HepG2 (cell line): ENCODE results near the gene RPS6KL1.

Experiments used
- CTCF ChIP-seq: sonication (generic); formaldehyde crosslinking; IDR thresholded peaks from 2 replicates; pipeline ENCODE4 v1.5.0; 2020; ENCODE audit warnings: mild to moderate bottlenecking, missing genetic modification reagents, moderate library complexity
- EED ChIP-seq: sonication (generic); formaldehyde crosslinking; IDR thresholded peaks from 2 replicates; pipeline ENCODE4 v1.5.0; 2020; ENCODE audit warnings: mild to moderate bottlenecking, missing genetic modification reagents
- EZH2 ChIP-seq: conservative IDR thresholded peaks from 2 replicates; pipeline ENCODE4 v1.6.1; 2012; ENCODE audit warnings: mild to moderate bottlenecking, low read depth, low read length, moderate library complexity
- FOXK2 ChIP-seq: fragments of 450-650 bp; IDR thresholded peaks from 2 replicates; pipeline ENCODE4 v1.6.1; 2016
- GTF2F1 ChIP-seq: fragments of 150-350 bp; IDR thresholded peaks from 2 replicates; pipeline ENCODE4 v1.6.1; 2014; ENCODE audit warnings: low read length
- MAX ChIP-seq: IDR thresholded peaks from 2 replicates; pipeline ENCODE4 v1.6.1; 2012; ENCODE audit warnings: inconsistent platforms
- RFX5 ChIP-seq: IDR thresholded peaks from 2 replicates; pipeline ENCODE4 v1.6.1; 2011; ENCODE audit warnings: low read depth, low read length, improper control_type of control experiment
- SMAD1 ChIP-seq: sonication (generic); formaldehyde crosslinking; IDR thresholded peaks from 2 replicates; pipeline ENCODE4 v1.4.0; 2020; ENCODE audit warnings: missing genetic modification reagents, low read depth, mild to moderate bottlenecking, borderline replicate concordance
- SMAD3 ChIP-seq: sonication (generic); formaldehyde crosslinking; IDR thresholded peaks from 2 replicates; pipeline ENCODE4 v1.4.0; 2020; ENCODE audit warnings: missing genetic modification reagents
- SNRNP70 ChIP-seq: fragments of 200-400 bp; formaldehyde crosslinking; IDR thresholded peaks from 2 replicates; pipeline ENCODE4 v1.6.1; 2017; ENCODE audit warnings: mild to moderate bottlenecking, low read depth, low read length, moderate library complexity
- ZNF24 ChIP-seq: fragments of 450-650 bp; IDR thresholded peaks from 2 replicates; pipeline ENCODE4 v1.6.1; 2017; ENCODE audit warnings: antibody characterized with exemption, mild to moderate bottlenecking
- ZNF431 ChIP-seq: sonication (generic); formaldehyde crosslinking; IDR thresholded peaks from 2 replicates; pipeline ENCODE4 v1.9.0; 2022; ENCODE audit warnings: missing genetic modification reagents, low read depth, mild to moderate bottlenecking, borderline replicate concordance
- ZNF576 ChIP-seq: sonication (generic); formaldehyde crosslinking; IDR thresholded peaks from 2 replicates; pipeline ENCODE4 v1.4.0; 2020; ENCODE audit warnings: mild to moderate bottlenecking, missing genetic modification reagents
- ZNF678 ChIP-seq: sonication (generic); formaldehyde crosslinking; IDR thresholded peaks from 2 replicates; pipeline ENCODE4 v1.4.0; 2020; ENCODE audit warnings: mild to moderate bottlenecking, missing genetic modification reagents

- TF ChIP-seq RFX5, result no peak
- no peak for TF ChIP-seq ZNF576
- TF ChIP-seq SMAD3 (CRISPR knock-in tag), result no peak
- no peak for TF ChIP-seq SNRNP70
- TF ChIP-seq CTCF (CRISPR knock-in tag), result no peak
- no peak for TF ChIP-seq SMAD1
- no peak for TF ChIP-seq FOXK2
- no peak for TF ChIP-seq MAX
- no peak for TF ChIP-seq EZH2
- TF ChIP-seq ZNF431 (CRISPR knock-in tag), result no peak
- no peak for TF ChIP-seq ZNF678 (CRISPR knock-in tag)
- no peak for TF ChIP-seq EED (CRISPR knock-in tag)
- no peak for TF ChIP-seq GTF2F1
- TF ChIP-seq ZNF24, result no peak
These were observed 61.3 kb downstream of the RPS6KL1 start for GRCh38 chr14:74861734-74862090.
